GM23338 (cell line): ENCODE measurements around the gene IFNL3. TPM values are rescaled to one million over a fixed set of nuclear protein-coding genes. Genes with fewer than 3 reads are reported as not detected.

Experiments used
- ATAC-seq: fragments of 200-7000 bp; cut with Tn5 transposase; 3 replicates; pipeline ENCODE4 v1.9.1; 2020
- DNase-seq: peaks from one replicate; pipeline ENCODE4 v3.0.0-alpha.2; 2015; ENCODE audit warnings: low spot score
- H2AFZ ChIP-seq: fragments of 200-600 bp; sonication (generic); 2 replicates; pipeline ENCODE4 v1.8.0; 2016; ENCODE audit warnings: antibody characterized with exemption, mild to moderate bottlenecking, moderate library complexity
- H3F3A ChIP-seq: fragments of 200-600 bp; sonication (generic); replicated peaks from 2 replicates; pipeline ENCODE4 v1.8.0; 2017; ENCODE audit warnings: antibody characterized with exemption, mixed run types, low read depth
- H3K27ac ChIP-seq: fragments of 200-600 bp; sonication (generic); 2 replicates; pipeline ENCODE4 v1.6.1; 2016; ENCODE audit warnings: low read depth
- H3K27me3 ChIP-seq: fragments of 200-600 bp; sonication (generic); 2 replicates; pipeline ENCODE4 v1.8.0; 2016; ENCODE audit warnings: mild to moderate bottlenecking, mixed run types, moderate library complexity; ENCODE audit not compliant: insufficient read depth
- H3K36me3 ChIP-seq: fragments of 200-600 bp; sonication (generic); 2 replicates; pipeline ENCODE4 v1.8.0; 2016; ENCODE audit warnings: mild to moderate bottlenecking; ENCODE audit not compliant: insufficient read depth
- H3K4me1 ChIP-seq: fragments of 200-600 bp; sonication (generic); 2 replicates; pipeline ENCODE4 v1.8.0; 2016; ENCODE audit warnings: mild to moderate bottlenecking, moderate library complexity; ENCODE audit not compliant: insufficient read depth
- H3K4me2 ChIP-seq: fragments of 200-600 bp; sonication (generic); 2 replicates; pipeline ENCODE4 v1.7.1; 2017; ENCODE audit warnings: mixed run types
- H3K4me3 ChIP-seq: fragments of 200-600 bp; sonication (generic); 2 replicates; pipeline ENCODE4 v1.6.1; 2016; ENCODE audit warnings: mixed run types
- H3K79me2 ChIP-seq: fragments of 200-600 bp; sonication (generic); replicated peaks from 2 replicates; pipeline ENCODE4 v1.8.0; 2017; ENCODE audit warnings: mild to moderate bottlenecking; ENCODE audit not compliant: insufficient read depth
- H3K9me2 ChIP-seq: fragments of 200-600 bp; sonication (generic); 2 replicates; pipeline ENCODE4 v1.8.0; 2017; ENCODE audit not compliant: insufficient read depth
- H4K20me1 ChIP-seq: fragments of 200-600 bp; sonication (generic); replicated peaks from 2 replicates; pipeline ENCODE4 v1.8.0; 2017; ENCODE audit warnings: mild to moderate bottlenecking; ENCODE audit not compliant: insufficient read depth
- H3K27ac Mint-ChIP-seq: 2 replicates; pipeline ENCODE4 v1.8.0; 2020; ENCODE audit warnings: inconsistent platforms, mild to moderate bottlenecking, moderate library complexity, mixed read lengths
- H3K27me3 Mint-ChIP-seq: 3 replicates; pipeline ENCODE4 v1.8.0; 2022; ENCODE audit warnings: low read depth, mild to moderate bottlenecking, moderate library complexity, mixed read lengths, inconsistent platforms; ENCODE audit not compliant: insufficient read depth, poor library complexity
- H3K36me3 Mint-ChIP-seq: 3 replicates; pipeline ENCODE4 v1.8.0; 2021; ENCODE audit warnings: low read depth, mild to moderate bottlenecking, inconsistent platforms, moderate library complexity, mixed read lengths
- H3K4me1 Mint-ChIP-seq: 3 replicates; pipeline ENCODE4 v1.8.0; 2020; ENCODE audit warnings: mild to moderate bottlenecking, inconsistent platforms, mixed read lengths
- H3K4me3 Mint-ChIP-seq: 3 replicates; pipeline ENCODE4 v1.8.0; 2021; ENCODE audit warnings: moderate library complexity, mild to moderate bottlenecking, inconsistent platforms, mixed read lengths
- H3K9me3 Mint-ChIP-seq: 3 replicates; pipeline ENCODE4 v1.8.0; 2020; ENCODE audit warnings: moderate library complexity, mild to moderate bottlenecking, inconsistent platforms, mixed read lengths
- CREB1 ChIP-seq: fragments of 250-450 bp; sonication (Bioruptor Pico); IDR thresholded peaks from 2 replicates; pipeline ENCODE4 v1.5.0; 2020; ENCODE audit warnings: low read depth, mild to moderate bottlenecking, moderate library complexity
- CTCF ChIP-seq, 2 experiments: fragments of 200-600 bp in 1 of 2; sonication (generic) in 1 of 2; conservative IDR thresholded peaks; 2 replicates each; pipeline versions ENCODE4 v1.5.1 to v1.6.1; 2016 to 2017; ENCODE audit warnings: antibody characterized with exemption in 2 of 2, low read depth in 2 of 2, mild to moderate bottlenecking in 2 of 2, moderate library complexity in 1 of 2
- ETS1 ChIP-seq: IDR thresholded peaks from 2 replicates; pipeline ENCODE4 v1.6.1; 2016; ENCODE audit warnings: antibody characterized with exemption
- EZH2 ChIP-seq: fragments of 200-600 bp; sonication (generic); IDR thresholded peaks from one replicate; pipeline ENCODE4 v1.8.0; 2017; ENCODE audit warnings: antibody characterized with exemption, mild to moderate bottlenecking, low read depth; ENCODE audit not compliant: unreplicated experiment
- EZH2phosphoT487 ChIP-seq: fragments of 200-600 bp; sonication (generic); IDR thresholded peaks from one replicate; pipeline ENCODE4 v1.8.1; 2018; ENCODE audit warnings: antibody characterized with exemption; ENCODE audit not compliant: unreplicated experiment
- JUNB ChIP-seq: IDR thresholded peaks from one replicate; pipeline ENCODE4 v1.6.1; 2016; ENCODE audit warnings: antibody characterized with exemption; ENCODE audit not compliant: unreplicated experiment
- NANOG ChIP-seq: IDR thresholded peaks from 2 replicates; pipeline ENCODE4 v1.6.1; 2016; ENCODE audit warnings: antibody characterized with exemption, borderline replicate concordance
- POLR2AphosphoS5 ChIP-seq: IDR thresholded peaks from 2 replicates; pipeline ENCODE4 v1.6.1; 2016; ENCODE audit warnings: antibody characterized with exemption, low read depth
- STAT1 ChIP-seq: IDR thresholded peaks from one replicate; pipeline ENCODE4 v1.6.1; 2016; ENCODE audit warnings: antibody characterized with exemption; ENCODE audit not compliant: unreplicated experiment
- ZNF114 ChIP-seq: fragments of 250-450 bp; sonication (Bioruptor Pico); IDR thresholded peaks from 2 replicates; pipeline ENCODE4 v1.5.0; 2020; ENCODE audit warnings: mild to moderate bottlenecking, moderate library complexity
- ZNF331 ChIP-seq: fragments of 250-450 bp; sonication (Bioruptor Pico); IDR thresholded peaks from 2 replicates; pipeline ENCODE4 v1.5.0; 2020; ENCODE audit warnings: low read depth, mild to moderate bottlenecking, moderate library complexity
- ZNF462 ChIP-seq: fragments of 250-450 bp; sonication (Bioruptor Pico); IDR thresholded peaks from 2 replicates; pipeline ENCODE4 v1.5.0; 2020; ENCODE audit warnings: mild to moderate bottlenecking, moderate library complexity
- polyA plus RNA-seq: library from polyadenylated mRNA; unstranded; fragments of >200 nt; fragmentation: Nextera tagmentation; extraction: Ambion mirVana; gene quantifications from 2 replicates; pipeline ENCODE4 v1.2.1, GENCODE V29; 2016
- total RNA-seq: library from RNA; depleted of rRNA; stranded (reverse); fragments of >200 nt; shearing (Covaris generic); gene quantifications from 2 replicates; pipeline ENCODE4 v1.2.3, GENCODE V29; 2014

Gene IFNL3
- total and polyA plus RNA-seq, 2 experiments from 2014 or later, result not detected

DNA sequence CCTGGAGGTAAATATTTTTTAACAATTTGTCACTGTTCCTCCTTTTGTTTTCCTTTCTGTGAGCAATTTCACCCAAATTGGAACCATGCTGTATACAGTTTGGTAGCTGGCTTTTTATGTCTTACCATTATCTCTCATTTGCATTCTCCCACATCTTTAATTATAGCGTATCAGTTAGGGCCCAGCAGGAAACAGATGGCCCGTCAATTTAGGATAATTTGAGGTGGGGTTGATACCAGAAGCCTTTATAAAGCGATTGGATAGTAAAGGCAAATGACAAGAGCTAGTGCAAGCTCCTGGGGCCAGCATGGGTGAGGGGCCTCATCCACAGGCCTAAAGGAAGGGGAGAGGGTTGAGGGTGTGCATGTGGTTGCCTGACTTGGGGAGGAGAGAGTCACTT lies 7.7 kb upstream of the IFNL3 start:
- peaks cover 49% of the 10 kb centered on the region for H3K27me3 Mint-ChIP-seq
- Histone ChIP-seq H3K4me3 (no peak overlapping the region), H3K4me1 (no peaks in the 10 kb centered on the region; the same call in 1 of the 2 replicates), H2AFZ (no peak overlapping the region), H3K4me2 (no peak overlapping the region), H3K9me2 (no peaks in the 10 kb centered on the region), H3K27ac (no peak overlapping the region), H3K36me3 (no peaks in the 10 kb centered on the region), H3K79me2 (no peaks in the 10 kb centered on the region), H4K20me1 (peaks cover 2% of the 10 kb centered on the region; the same call in 1 of the 2 replicates), H3F3A (no peaks in the 10 kb centered on the region), H3K27me3 (peaks cover 57% of the 10 kb centered on the region)
- no peak for TF ChIP-seq ZNF462 (CRISPR knock-in tag)
- no peak for TF ChIP-seq STAT1
- TF ChIP-seq EZH2, result no peak
- H3K36me3 Mint-ChIP-seq, result no peaks in the 10 kb centered on the region
- DNase-seq (no peak), ATAC-seq (no peak)
- no peak overlapping the region for H3K27ac Mint-ChIP-seq
- H3K4me3 Mint-ChIP-seq, result no peak overlapping the region
- no peaks in the 10 kb centered on the region; the same call in 1 of the 3 replicates for H3K9me3 Mint-ChIP-seq
- no peaks in the 10 kb centered on the region; the same call in 2 of the 3 replicates for H3K4me1 Mint-ChIP-seq

DNA sequence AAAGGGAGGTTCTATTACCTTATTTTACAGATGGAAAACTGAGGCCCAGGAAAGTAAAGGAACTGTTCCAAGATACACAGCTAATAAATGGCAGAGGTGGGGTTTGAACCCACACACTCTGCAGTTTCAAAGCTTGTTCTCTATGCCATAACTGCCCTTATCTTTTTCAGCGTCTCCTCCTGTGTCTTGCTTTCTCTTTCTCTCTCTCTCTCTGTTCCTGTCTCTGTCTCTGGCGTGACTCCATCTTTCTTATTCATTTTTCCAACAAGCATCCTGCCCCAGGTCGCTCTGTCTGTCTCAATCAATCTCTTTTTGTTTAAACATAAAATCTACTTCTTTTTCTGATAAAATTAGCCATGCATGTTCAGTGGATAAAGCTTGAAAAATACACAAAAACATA lies 7.0 kb upstream of the IFNL3 start:
- Histone ChIP-seq H3K27me3 (peaks cover 64% of the 10 kb centered on the region), H3K4me1 (no peaks in the 10 kb centered on the region; the same call in 1 of the 2 replicates), H3F3A (no peaks in the 10 kb centered on the region), H3K9me2 (no peaks in the 10 kb centered on the region), H3K79me2 (no peaks in the 10 kb centered on the region), H3K4me2 (no peak overlapping the region), H3K36me3 (no peaks in the 10 kb centered on the region), H3K4me3 (no peak overlapping the region), H2AFZ (no peak overlapping the region), H4K20me1 (peaks cover 2% of the 10 kb centered on the region; the same call in 1 of the 2 replicates), H3K27ac (no peak overlapping the region)
- Mint-ChIP-seq H3K9me3 (no peaks in the 10 kb centered on the region; the same call in 1 of the 3 replicates), H3K4me3 (no peak overlapping the region), H3K36me3 (no peaks in the 10 kb centered on the region), H3K27me3 (peaks cover 55% of the 10 kb centered on the region), H3K27ac (no peak overlapping the region), H3K4me1 (no peaks in the 10 kb centered on the region; the same call in 2 of the 3 replicates)
- ATAC-seq, result no peak
- no peak for DNase-seq
- TF ChIP-seq CTCF (conservative IDR thresholded peaks at IDR 0.05; ENCODE audit: low read depth in 2 of 2) (no peak), NANOG (no peak), EZH2 (no peak), ZNF331 (CRISPR knock-in tag) (no peak), ZNF114 (CRISPR knock-in tag) (no peak), CREB1 (CRISPR knock-in tag) (no peak), EZH2phosphoT487 (no peak), POLR2AphosphoS5 (no peak), ETS1 (no peak), JUNB (no peak), STAT1 (no peak)
